HepG2 (cell line): ENCODE measurements around the gene PKP4. TPM values are rescaled to one million over a fixed set of nuclear protein-coding genes. Genes with fewer than 3 reads are reported as not detected.

Experiments used
- ATAC-seq: fragments of 200-7000 bp; cut with Tn5 transposase; 3 replicates; pipeline ENCODE4 v1.9.1; 2020; ENCODE audit warnings: mild to moderate bottlenecking, moderate library complexity
- BruUV-seq: library from RNA; stranded (reverse); fragments of 400-500 nt; replicated peaks from 2 replicates; lab custom pipeline; 2021; lab: Mats Ljungman, UMichigan
- CTCF ChIA-PET: fragments of 300-600 bp; formaldehyde crosslinking; extraction: SDS; loops from one replicate; lab custom pipeline; 2021; ENCODE audit warnings: low total read pairs, inconsistent platforms, low intra/inter-chr PET ratio; lab: Yijun Ruan, JAX
- POLR2A ChIA-PET: fragments of 350-600 bp; sonication (Branson Sonifier 250); formaldehyde crosslinking; loops from one replicate; lab custom pipeline; 2020; ENCODE audit warnings: antibody characterized with exemption, inconsistent platforms; lab: Yijun Ruan, JAX
- DNase-seq: peaks from one replicate; pipeline ENCODE4 v3.0.0-alpha.2; 2015; ENCODE audit warnings: low spot score
- FAIRE-seq: peaks from 3 replicates; lab custom pipeline; 2011; peaks lifted over from hg19 to GRCh38; lab: Jason Lieb, UNC
- H2AFZ ChIP-seq: one replicate; pipeline ENCODE4 v1.6.1; 2011; ENCODE audit warnings: low read length, inconsistent platforms
- H3K27ac ChIP-seq: fragments of 300-600 bp; 3 replicates; pipeline ENCODE4 v1.8.0; 2011; ENCODE audit warnings: mixed run types, mild to moderate bottlenecking, mixed read lengths, low read length, inconsistent platforms; ENCODE audit not compliant: insufficient read depth; ENCODE audit errors: extremely low read length
- H3K27me3 ChIP-seq, 2 experiments: fragments of 200-600 bp in 1 of 2; 2 replicates in 1 of 2; 3 replicates in 1 of 2; pipeline versions ENCODE4 v1.6.0 to v1.8.0; 2011; ENCODE audit warnings: low read length in 2 of 2, mild to moderate bottlenecking in 2 of 2, moderate library complexity in 2 of 2, inconsistent platforms in 1 of 2; ENCODE audit not compliant: insufficient read depth in 2 of 2, control insufficient read depth in 1 of 2
- H3K36me3 ChIP-seq, 2 experiments: fragments of 200-600 bp in 1 of 2; replicated peaks in 1 of 2; 2 replicates in 1 of 2; 3 replicates in 1 of 2; pipeline versions ENCODE4 v1.5.1 to v1.8.0; 2011; ENCODE audit warnings: low read length in 2 of 2, inconsistent platforms in 1 of 2; ENCODE audit not compliant: insufficient read depth in 2 of 2, control insufficient read depth in 1 of 2
- H3K4me1 ChIP-seq: 2 replicates; pipeline ENCODE4 v1.5.1; 2012; ENCODE audit warnings: low read length, inconsistent platforms; ENCODE audit not compliant: insufficient read depth
- H3K4me2 ChIP-seq: 2 replicates; pipeline ENCODE4 v1.6.0; 2011; ENCODE audit warnings: low read depth, low read length, inconsistent platforms
- H3K4me3 ChIP-seq, 3 experiments: fragments of 200-600 bp in 1 of 3; sonication (generic), shearing (Covaris generic) in 1 of 3; replicated peaks in 1 of 3; 2 replicates each; pipeline ENCODE4 v1.5.1; 2011 to 2016; ENCODE audit warnings: low read length in 3 of 3, inconsistent platforms in 2 of 3, low read depth in 2 of 3, mild to moderate bottlenecking in 2 of 3, control low read depth in 1 of 3, mixed read lengths in 1 of 3; ENCODE audit not compliant: insufficient read depth in 1 of 3
- H3K79me2 ChIP-seq: one replicate; pipeline ENCODE4 v1.6.1; 2011; ENCODE audit warnings: low read length, inconsistent platforms; ENCODE audit not compliant: insufficient read depth
- H3K9ac ChIP-seq: 2 replicates; pipeline ENCODE4 v1.6.0; 2011; ENCODE audit warnings: mild to moderate bottlenecking, low read depth, low read length, inconsistent platforms; ENCODE audit not compliant: insufficient read depth
- H3K9me3 ChIP-seq: 2 replicates; pipeline ENCODE4 v1.5.1; 2012; ENCODE audit warnings: mild to moderate bottlenecking, low read length
- H4K20me1 ChIP-seq: 2 replicates; pipeline ENCODE4 v1.6.0; 2011; ENCODE audit warnings: inconsistent platforms, mild to moderate bottlenecking, low read length, moderate library complexity; ENCODE audit not compliant: insufficient read depth
- ARID2 ChIP-seq: sonication (generic); formaldehyde crosslinking; IDR thresholded peaks from 2 replicates; pipeline ENCODE4 v1.8.1; 2022; ENCODE audit warnings: mild to moderate bottlenecking, missing genetic modification reagents, borderline replicate concordance
- BORCS8-MEF2B ChIP-seq: sonication (generic); formaldehyde crosslinking; IDR thresholded peaks from 2 replicates; pipeline ENCODE4 v1.8.0; 2022; ENCODE audit warnings: mild to moderate bottlenecking, missing genetic modification reagents
- CHD2 ChIP-seq: IDR thresholded peaks from 2 replicates; pipeline ENCODE4 v1.6.1; 2011; ENCODE audit warnings: low read depth, low read length, improper control_type of control experiment
- FOSL2 ChIP-seq: sonication (generic); formaldehyde crosslinking; IDR thresholded peaks from 2 replicates; pipeline ENCODE4 v1.4.0; 2020; ENCODE audit warnings: missing genetic modification reagents
- FOXA3 ChIP-seq: IDR thresholded peaks from 2 replicates; pipeline ENCODE4 v1.6.1; 2016; ENCODE audit warnings: missing genetic modification reagents, missing compliant biosample characterization
- HMG20B ChIP-seq: conservative IDR thresholded peaks from 2 replicates; pipeline ENCODE4 v1.6.1; 2016; ENCODE audit warnings: missing genetic modification reagents, missing compliant biosample characterization
- KLF11 ChIP-seq: IDR thresholded peaks from 2 replicates; pipeline ENCODE4 v1.6.1; 2016; ENCODE audit warnings: missing compliant biosample characterization
- MXI1 ChIP-seq: IDR thresholded peaks from 3 replicates; pipeline ENCODE4 v1.6.1; 2012; ENCODE audit warnings: low read depth, low read length, inconsistent platforms, borderline replicate concordance
- NONO ChIP-seq, 2 experiments: fragments of 450-650 bp in 1 of 2; sonication (generic) in 1 of 2; formaldehyde crosslinking in 1 of 2; IDR thresholded peaks in 1 of 2; conservative IDR thresholded peaks in 1 of 2; 2 replicates each; pipeline versions ENCODE4 v1.6.1 to v1.8.0; 2017 to 2022; ENCODE audit warnings: mild to moderate bottlenecking in 1 of 2, missing genetic modification reagents in 1 of 2, moderate library complexity in 1 of 2
- RBAK ChIP-seq: sonication (generic); formaldehyde crosslinking; IDR thresholded peaks from 2 replicates; pipeline ENCODE4 v1.5.1; 2020; ENCODE audit warnings: mild to moderate bottlenecking, missing genetic modification reagents
- WGBS: methylation state at CpG from one replicate; pipeline ENCODE4 v1.1.6; 2017; ENCODE audit warnings: low lambda C conversion rate; 5-methylcytosine and 5-hydroxymethylcytosine counted together
- in situ Hi-C: cut with HindIII; loops from 2 replicates; pipeline ENCODE4 v1.10.0; 2017; ENCODE audit warnings: low pct_unique_long_range_greater_than_20kb; ENCODE audit not compliant: extremely low pct_ligation_motif_present
- intact Hi-C: fragments of 100-400 bp; cut with micrococcal nuclease; formaldehyde crosslinking; loops from one replicate; pipeline ENCODE4 v1.10.0; 2022; ENCODE audit not compliant: unreplicated experiment
- polyA plus RNA-seq, 8 experiments: library from polyadenylated mRNA; depleted of rRNA in 3 of 8; stranded (reverse) in 7 of 8; unstranded in 1 of 8; fragments of >200 nt; fragmentation: Illumina TruSeq in 4 of 8; extraction: Trizol in 4 of 8; gene quantifications; 2 replicates each; pipeline versions ENCODE4 v1.2.1 to v1.2.3, GENCODE V29; 2011 to 2016; ENCODE audit warnings: low read depth in 4 of 8, missing spikeins in 1 of 8, mixed read lengths in 1 of 8; ENCODE audit not compliant: insufficient read depth in 1 of 8
- total RNA-seq, 5 experiments: library from RNA; depleted of rRNA; stranded (reverse); fragments of >200 nt; fragmentation: Illumina TruSeq; extraction: Trizol; gene quantifications; 2 replicates each; pipeline ENCODE4 v1.2.3, GENCODE V29; 2016; ENCODE audit warnings: low read depth in 1 of 5
- TF ChIP-seq, protein P1 (sequence below): sonication (generic); formaldehyde crosslinking; IDR thresholded peaks from 2 replicates; pipeline ENCODE4 v1.5.1; 2020; ENCODE audit warnings: mild to moderate bottlenecking, missing genetic modification reagents, moderate library complexity
- TF ChIP-seq, protein P2 (sequence below): IDR thresholded peaks from 2 replicates; pipeline ENCODE4 v1.6.1; 2016; ENCODE audit warnings: control low read depth
- TF ChIP-seq, protein P3 (sequence below): sonication (generic); formaldehyde crosslinking; IDR thresholded peaks from 2 replicates; pipeline ENCODE4 v1.5.1; 2020; ENCODE audit warnings: mild to moderate bottlenecking, missing genetic modification reagents, borderline replicate concordance

Gene PKP4
- total and polyA plus RNA-seq, 2 of the 13 experiments (the other 11 are each of a cell fraction or from before 2014, with no cell fraction given) = 80.9 to 90.5 TPM

DNA sequence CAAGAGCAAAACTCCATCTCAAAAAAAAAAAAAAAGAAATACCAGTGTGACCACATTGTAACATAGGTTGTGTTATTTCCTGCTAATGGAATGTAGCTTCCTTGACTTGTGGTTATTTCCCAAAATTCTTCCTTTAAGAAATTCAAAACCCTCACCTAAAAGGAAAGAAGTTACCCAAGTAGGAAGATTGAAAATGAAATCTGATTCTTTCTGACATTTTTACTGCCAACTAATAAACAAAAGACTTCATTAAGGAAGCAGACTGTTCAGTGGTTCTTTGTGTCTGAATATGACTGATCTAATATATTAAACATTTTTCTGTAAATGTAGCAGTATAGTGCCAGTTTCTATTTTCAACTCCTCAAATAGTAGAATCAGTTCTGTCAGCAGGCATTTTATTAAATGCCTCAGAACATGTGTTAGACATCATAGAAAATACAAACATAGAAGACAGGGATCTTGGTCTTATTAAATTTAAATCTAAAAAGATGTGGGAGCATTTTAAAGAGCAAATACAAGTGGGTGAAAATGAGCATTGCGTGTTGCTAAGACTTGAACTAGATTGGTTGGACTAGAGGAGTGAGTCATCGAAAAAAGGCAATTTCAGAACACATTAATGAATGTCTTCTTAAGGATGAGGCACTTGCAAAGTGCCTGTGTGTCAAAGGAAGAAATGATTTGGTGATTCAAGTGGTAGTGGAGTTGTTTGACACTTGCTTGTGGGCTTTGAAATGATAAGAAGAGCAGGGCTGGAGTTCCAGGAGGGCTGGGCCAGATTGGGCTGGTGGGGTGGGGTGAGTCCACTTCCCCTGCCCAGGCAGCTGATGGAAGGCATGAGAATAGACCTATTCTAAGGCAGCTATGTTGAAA is 53.4 kb downstream of the PKP4 start:
- Histone ChIP-seq H3K4me1 (peaks cover 34% of the 10 kb centered on the region), H2AFZ (no peak overlapping the region), H3K9ac (no peak overlapping the region), H4K20me1 (peaks cover 8% of the 10 kb centered on the region), H3K27ac (no peak overlapping the region), H3K79me2 (peaks cover 89% of the 10 kb centered on the region), H3K4me2 (no peak overlapping the region), H3K27me3 (no peaks in the 10 kb centered on the region), H3K36me3 (peaks cover 6 to 12% of the 10 kb centered on the region in 2 experiments; a peak in 4 of 5 replicates), H3K4me3 (no peak overlapping the region), H3K9me3 (no peaks in the 10 kb centered on the region)
- CTCF ChIA-PET = no interaction called here
- in situ Hi-C loops (no loop called here), intact Hi-C loops (no loop called here)
- 98% methylated on average over 2 of the region's 2 CpGs for whole genome bisulfite sequencing
- ATAC-seq = no peak; the same call in 2 of the 3 replicates
- no peak for DNase-seq
- POLR2A ChIA-PET = interaction anchor here (0.7 kb wide), 1 partner anchor 53 kb away, joined by 3 read pairs; no protein-coding TSS in a partner anchor
- no peak for FAIRE-seq
- no TSS peak for BruUV-seq
- TF ChIP-seq HMG20B (no peak), FOSL2 (CRISPR knock-in tag) (no peak), RBAK (CRISPR knock-in tag) (no peak), FOXA3 (CRISPR knock-in tag) (no peak), BORCS8-MEF2B (CRISPR knock-in tag) (no peak), KLF11 (CRISPR knock-in tag) (no peak), ARID2 (CRISPR knock-in tag) (no peak), NONO (IDR thresholded peaks at IDR 0.05) (no peak), NONO (CRISPR knock-in tag; conservative IDR thresholded peaks at IDR 0.05) (no peak), CHD2 (no peak), MXI1 (no peak)
- TF ChIP-seq, protein P1, sequence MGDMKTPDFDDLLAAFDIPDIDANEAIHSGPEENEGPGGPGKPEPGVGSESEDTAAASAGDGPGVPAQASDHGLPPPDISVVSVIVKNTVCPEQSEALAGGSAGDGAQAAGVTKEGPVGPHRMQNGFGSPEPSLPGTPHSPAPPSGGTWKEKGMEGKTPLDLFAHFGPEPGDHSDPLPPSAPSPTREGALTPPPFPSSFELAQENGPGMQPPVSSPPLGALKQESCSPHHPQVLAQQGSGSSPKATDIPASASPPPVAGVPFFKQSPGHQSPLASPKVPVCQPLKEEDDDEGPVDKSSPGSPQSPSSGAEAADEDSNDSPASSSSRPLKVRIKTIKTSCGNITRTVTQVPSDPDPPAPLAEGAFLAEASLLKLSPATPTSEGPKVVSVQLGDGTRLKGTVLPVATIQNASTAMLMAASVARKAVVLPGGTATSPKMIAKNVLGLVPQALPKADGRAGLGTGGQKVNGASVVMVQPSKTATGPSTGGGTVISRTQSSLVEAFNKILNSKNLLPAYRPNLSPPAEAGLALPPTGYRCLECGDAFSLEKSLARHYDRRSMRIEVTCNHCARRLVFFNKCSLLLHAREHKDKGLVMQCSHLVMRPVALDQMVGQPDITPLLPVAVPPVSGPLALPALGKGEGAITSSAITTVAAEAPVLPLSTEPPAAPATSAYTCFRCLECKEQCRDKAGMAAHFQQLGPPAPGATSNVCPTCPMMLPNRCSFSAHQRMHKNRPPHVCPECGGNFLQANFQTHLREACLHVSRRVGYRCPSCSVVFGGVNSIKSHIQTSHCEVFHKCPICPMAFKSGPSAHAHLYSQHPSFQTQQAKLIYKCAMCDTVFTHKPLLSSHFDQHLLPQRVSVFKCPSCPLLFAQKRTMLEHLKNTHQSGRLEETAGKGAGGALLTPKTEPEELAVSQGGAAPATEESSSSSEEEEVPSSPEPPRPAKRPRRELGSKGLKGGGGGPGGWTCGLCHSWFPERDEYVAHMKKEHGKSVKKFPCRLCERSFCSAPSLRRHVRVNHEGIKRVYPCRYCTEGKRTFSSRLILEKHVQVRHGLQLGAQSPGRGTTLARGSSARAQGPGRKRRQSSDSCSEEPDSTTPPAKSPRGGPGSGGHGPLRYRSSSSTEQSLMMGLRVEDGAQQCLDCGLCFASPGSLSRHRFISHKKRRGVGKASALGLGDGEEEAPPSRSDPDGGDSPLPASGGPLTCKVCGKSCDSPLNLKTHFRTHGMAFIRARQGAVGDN (CRISPR knock-in tag) = no peak
- TF ChIP-seq, protein P2, sequence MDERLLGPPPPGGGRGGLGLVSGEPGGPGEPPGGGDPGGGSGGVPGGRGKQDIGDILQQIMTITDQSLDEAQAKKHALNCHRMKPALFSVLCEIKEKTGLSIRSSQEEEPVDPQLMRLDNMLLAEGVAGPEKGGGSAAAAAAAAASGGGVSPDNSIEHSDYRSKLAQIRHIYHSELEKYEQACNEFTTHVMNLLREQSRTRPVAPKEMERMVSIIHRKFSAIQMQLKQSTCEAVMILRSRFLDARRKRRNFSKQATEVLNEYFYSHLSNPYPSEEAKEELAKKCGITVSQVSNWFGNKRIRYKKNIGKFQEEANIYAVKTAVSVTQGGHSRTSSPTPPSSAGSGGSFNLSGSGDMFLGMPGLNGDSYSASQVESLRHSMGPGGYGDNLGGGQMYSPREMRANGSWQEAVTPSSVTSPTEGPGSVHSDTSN (CRISPR knock-in tag) = no peak
- TF ChIP-seq, protein P3, sequence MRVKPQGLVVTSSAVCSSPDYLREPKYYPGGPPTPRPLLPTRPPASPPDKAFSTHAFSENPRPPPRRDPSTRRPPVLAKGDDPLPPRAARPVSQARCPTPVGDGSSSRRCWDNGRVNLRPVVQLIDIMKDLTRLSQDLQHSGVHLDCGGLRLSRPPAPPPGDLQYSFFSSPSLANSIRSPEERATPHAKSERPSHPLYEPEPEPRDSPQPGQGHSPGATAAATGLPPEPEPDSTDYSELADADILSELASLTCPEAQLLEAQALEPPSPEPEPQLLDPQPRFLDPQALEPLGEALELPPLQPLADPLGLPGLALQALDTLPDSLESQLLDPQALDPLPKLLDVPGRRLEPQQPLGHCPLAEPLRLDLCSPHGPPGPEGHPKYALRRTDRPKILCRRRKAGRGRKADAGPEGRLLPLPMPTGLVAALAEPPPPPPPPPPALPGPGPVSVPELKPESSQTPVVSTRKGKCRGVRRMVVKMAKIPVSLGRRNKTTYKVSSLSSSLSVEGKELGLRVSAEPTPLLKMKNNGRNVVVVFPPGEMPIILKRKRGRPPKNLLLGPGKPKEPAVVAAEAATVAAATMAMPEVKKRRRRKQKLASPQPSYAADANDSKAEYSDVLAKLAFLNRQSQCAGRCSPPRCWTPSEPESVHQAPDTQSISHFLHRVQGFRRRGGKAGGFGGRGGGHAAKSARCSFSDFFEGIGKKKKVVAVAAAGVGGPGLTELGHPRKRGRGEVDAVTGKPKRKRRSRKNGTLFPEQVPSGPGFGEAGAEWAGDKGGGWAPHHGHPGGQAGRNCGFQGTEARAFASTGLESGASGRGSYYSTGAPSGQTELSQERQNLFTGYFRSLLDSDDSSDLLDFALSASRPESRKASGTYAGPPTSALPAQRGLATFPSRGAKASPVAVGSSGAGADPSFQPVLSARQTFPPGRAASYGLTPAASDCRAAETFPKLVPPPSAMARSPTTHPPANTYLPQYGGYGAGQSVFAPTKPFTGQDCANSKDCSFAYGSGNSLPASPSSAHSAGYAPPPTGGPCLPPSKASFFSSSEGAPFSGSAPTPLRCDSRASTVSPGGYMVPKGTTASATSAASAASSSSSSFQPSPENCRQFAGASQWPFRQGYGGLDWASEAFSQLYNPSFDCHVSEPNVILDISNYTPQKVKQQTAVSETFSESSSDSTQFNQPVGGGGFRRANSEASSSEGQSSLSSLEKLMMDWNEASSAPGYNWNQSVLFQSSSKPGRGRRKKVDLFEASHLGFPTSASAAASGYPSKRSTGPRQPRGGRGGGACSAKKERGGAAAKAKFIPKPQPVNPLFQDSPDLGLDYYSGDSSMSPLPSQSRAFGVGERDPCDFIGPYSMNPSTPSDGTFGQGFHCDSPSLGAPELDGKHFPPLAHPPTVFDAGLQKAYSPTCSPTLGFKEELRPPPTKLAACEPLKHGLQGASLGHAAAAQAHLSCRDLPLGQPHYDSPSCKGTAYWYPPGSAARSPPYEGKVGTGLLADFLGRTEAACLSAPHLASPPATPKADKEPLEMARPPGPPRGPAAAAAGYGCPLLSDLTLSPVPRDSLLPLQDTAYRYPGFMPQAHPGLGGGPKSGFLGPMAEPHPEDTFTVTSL (CRISPR knock-in tag) = no peak
